Psoas muscle (tissue), 8 donors: Measurements from ENCODE around the gene CA5A. TPM values are rescaled to one million over a fixed set of nuclear protein-coding genes. Genes with fewer than 3 reads are reported as not detected.

Source experiments
- ATAC-seq, 4 donors: fragments of 200-7000 bp; cut with Tn5 transposase; one replicate each; pipeline ENCODE4 v1.9.1; 2020; ENCODE audit warnings: moderate library complexity in 3 of 4, mild to moderate bottlenecking in 2 of 4
- DNase-seq, 2 donors: peaks; one replicate each; pipeline ENCODE4 v3.0.0-alpha.2; 2020
- H3K27ac ChIP-seq: fragments of 200-600 bp; one replicate; pipeline ENCODE4 v1.8.0; 2022
- H3K27me3 ChIP-seq, 3 donors: fragments of 200-600 bp in 1 of 3; one replicate each; pipeline versions ENCODE4 v1.6.1 to v1.8.0; 2013 to 2022; ENCODE audit warnings: low read length in 2 of 3, mild to moderate bottlenecking in 2 of 3, moderate library complexity in 1 of 3; ENCODE audit not compliant: insufficient read depth in 3 of 3
- H3K36me3 ChIP-seq, 2 donors: fragments of 200-600 bp in 1 of 2; one replicate each; pipeline versions ENCODE4 v1.6.1 to v1.8.0; 2013 to 2022; ENCODE audit warnings: low read depth in 1 of 2, mild to moderate bottlenecking in 1 of 2, moderate library complexity in 1 of 2; ENCODE audit not compliant: insufficient read depth in 1 of 2
- H3K4me1 ChIP-seq: fragments of 200-600 bp; one replicate; pipeline ENCODE4 v1.8.0; 2022
- H3K4me3 ChIP-seq: fragments of 200-600 bp; one replicate; pipeline ENCODE4 v1.8.0; 2022; ENCODE audit warnings: mild to moderate bottlenecking
- H3K9me3 ChIP-seq: fragments of 200-600 bp; one replicate; pipeline ENCODE4 v1.8.0; 2022
- CTCF ChIP-seq: fragments of 200-600 bp; IDR thresholded peaks from one replicate; pipeline ENCODE4 v1.8.0; 2022; ENCODE audit warnings: antibody characterized with exemption
- WGBS, 3 donors: extraction: QIAGEN DNeasy Blood & Tissue Kit; methylation state at CpG; one replicate each; pipeline versions ENCODE4 v1.1.6 to v1.1.7; 2013; 5-methylcytosine and 5-hydroxymethylcytosine counted together
- intact Hi-C, 2 donors: fragments of 100-400 bp; cut with DNase I; formaldehyde crosslinking; loops; one replicate each; pipeline versions ENCODE4 v1.11.0 to v1.14.2; 2022
- polyA plus RNA-seq, 3 donors: library from polyadenylated mRNA; stranded (reverse); fragments of 200-250 nt; gene quantifications; one replicate each; pipeline ENCODE4 v1.2.3, GENCODE V29; 2013
- total RNA-seq, 4 donors: library from RNA; stranded (reverse); fragmentation: NEBNext Ultra II Directional in 2 of 4; extraction: Animal tissue kit (Norgen Biotek cat#: 25700) in 2 of 4; gene quantifications; one replicate each; pipeline versions ENCODE4 v1.2.1 to v1.2.4, GENCODE V29; 2021 to 2023
- donor health status: healthy with polysubstance abuse.
- donor health status: DM: no; HTN: no; CAD: no; lungs with moderate emphysema.
- donor health status: Bipolar disorder and iron deficiency.
- donor health status: healthy.
- donor health status: DM: yes; HTN: yes; CAD: no.
- donor health status: DM: no; HTN: no; CAD: no.
- donor health status: DM: no; HTN: no; CAD: no.
- donor health status: DM: yes; HTN: yes; CAD: no.

The CA5A gene
- total and polyA plus RNA-seq, 7 donors = 0.12 TPM; not detected in 6

- Histone ChIP-seq H3K27me3 (no peaks in the 10 kb centered on the region), H3K9me3 (no peaks in the 10 kb centered on the region), H3K36me3 (no peaks in the 10 kb centered on the region), H3K4me3 (no peak overlapping the region), H3K27ac (no peak overlapping the region), H3K4me1 (peaks cover 4% of the 10 kb centered on the region)
- intact Hi-C loops = no loop called here
- ATAC-seq = peak in 2 of 4 donors; percentile 51
- DNase-seq = no peak
- WGBS, 3 donors = 37 to 55% (median 45%) methylated on average over 13 of the region's 13 CpGs
- no peak for TF ChIP-seq CTCF
These were observed 15.0 kb downstream of the CA5A start for GRCh38 chr16:87921236-87921773.

GRCh38 chr16:87919681-87919994, 16.7 kb downstream of the CA5A start:
- H3K27ac ChIP-seq = no peak overlapping the region
- H3K9me3 ChIP-seq = no peaks in the 10 kb centered on the region
- no peaks in the 10 kb centered on the region for H3K36me3 ChIP-seq
- intact Hi-C loops = no loop called here
- no peaks in the 10 kb centered on the region for H3K27me3 ChIP-seq
- WGBS, 3 donors = 90 to 94% (median 90%) methylated on average over 10 of the region's 10 CpGs
- no peak overlapping the region for H3K4me3 ChIP-seq
- DNase-seq (no peak), ATAC-seq (no peak)
- TF ChIP-seq CTCF = no peak
- H3K4me1 ChIP-seq = peaks cover 4% of the 10 kb centered on the region

GRCh38 chr16:87918866-87919680, 17.3 kb downstream of the CA5A start:
- peak; percentile 72 to 78 for DNase-seq
- H3K4me1 ChIP-seq = peaks cover 4% of the 10 kb centered on the region
- peak overlapping the region; percentile 67 for H3K27ac ChIP-seq
- H3K36me3 ChIP-seq = no peaks in the 10 kb centered on the region
- no peak for TF ChIP-seq CTCF
- ATAC-seq = peak in 2 of 4 donors; percentile 15 to 42
- 50 to 65% (median 50%) methylated on average over 31 to 37 of the region's 37 CpGs for WGBS, 3 donors
- H3K9me3 ChIP-seq = no peaks in the 10 kb centered on the region
- intact Hi-C loops = no loop called here
- H3K4me3 ChIP-seq = peak overlapping the region; percentile 28
- no peaks in the 10 kb centered on the region for H3K27me3 ChIP-seq

- DNase-seq (peak; percentile 78 to 86), ATAC-seq (peak; percentile 68 to 93 (median 87))
- peak overlapping the region; percentile 28 for H3K4me3 ChIP-seq
- H3K9me3 ChIP-seq = no peaks in the 10 kb centered on the region
- WGBS, 3 donors = 19 to 46% (median 22%) methylated on average over 11 to 13 of the region's 13 CpGs
- H3K36me3 ChIP-seq = no peaks in the 10 kb centered on the region
- no peaks in the 10 kb centered on the region for H3K27me3 ChIP-seq
- H3K4me1 ChIP-seq = peaks cover 4% of the 10 kb centered on the region
- intact Hi-C loops = no loop called here
- TF ChIP-seq CTCF = no peak
- peak overlapping the region; percentile 67 for H3K27ac ChIP-seq
These were observed 18.0 kb downstream of the CA5A start for GRCh38 chr16:87918338-87918737.
